Measurements from ENCODE around the gene PEMT.
"Not testable (repeated sequence)": the region's sequence is repeated elsewhere in the genome, so short reads cannot be mapped to it uniquely, and the experiment has no call there.

The PEMT gene, protein sequence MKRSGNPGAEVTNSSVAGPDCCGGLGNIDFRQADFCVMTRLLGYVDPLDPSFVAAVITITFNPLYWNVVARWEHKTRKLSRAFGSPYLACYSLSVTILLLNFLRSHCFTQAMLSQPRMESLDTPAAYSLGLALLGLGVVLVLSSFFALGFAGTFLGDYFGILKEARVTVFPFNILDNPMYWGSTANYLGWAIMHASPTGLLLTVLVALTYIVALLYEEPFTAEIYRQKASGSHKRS

DNA sequence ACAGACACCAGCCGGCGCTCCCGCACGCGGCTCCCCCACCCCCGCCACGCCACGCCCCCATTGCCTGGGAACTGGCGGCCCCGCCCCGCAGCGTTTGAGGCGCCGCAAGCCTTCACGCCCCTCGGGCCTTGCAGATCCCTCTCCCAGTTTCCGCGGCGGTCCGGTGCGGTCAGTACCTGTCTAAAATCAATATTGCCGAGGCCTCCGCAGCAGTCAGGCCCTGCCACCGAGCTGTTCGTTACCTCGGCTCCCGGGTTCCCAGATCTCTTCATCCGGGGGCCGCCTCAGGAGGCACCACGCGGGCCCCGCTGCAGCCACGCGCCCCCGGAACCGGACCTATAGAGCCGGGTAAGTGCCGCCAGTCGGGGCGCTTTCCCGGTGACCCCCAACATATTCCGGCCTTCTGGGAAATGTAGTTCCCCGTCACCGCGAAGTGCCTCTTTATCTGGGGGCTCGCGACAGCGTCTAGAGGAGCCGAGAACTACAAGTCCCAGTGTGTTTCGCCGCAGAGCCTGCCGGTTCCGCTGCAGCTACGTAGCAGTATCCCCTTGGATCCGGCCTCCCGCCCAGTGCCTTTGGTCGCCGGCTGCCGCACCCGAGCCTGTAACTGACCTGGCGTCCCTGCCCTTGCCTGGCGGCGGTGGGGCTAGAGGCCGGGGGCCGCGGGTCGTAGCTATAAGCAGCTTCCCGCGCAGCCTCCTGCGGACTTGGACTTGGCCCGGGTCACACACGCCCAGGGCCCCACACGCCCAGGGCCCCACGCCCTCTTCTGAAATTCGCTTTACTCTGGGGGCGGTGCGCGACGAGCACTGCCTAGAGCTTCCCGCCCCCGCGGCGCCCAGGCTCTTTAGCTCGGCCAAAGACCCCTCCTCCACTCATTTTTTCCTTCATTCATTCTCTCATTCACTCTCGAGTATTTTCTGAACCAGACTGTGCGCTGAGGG is at the start of gene PEMT:
Gene PEMT, minus strand, starts transcription at position 354 of the 944 bp plus-strand sequence. Its CDS starts 82 bp downstream, at position 272.
- peak; percentile 96 for DNase-seq

DNA sequence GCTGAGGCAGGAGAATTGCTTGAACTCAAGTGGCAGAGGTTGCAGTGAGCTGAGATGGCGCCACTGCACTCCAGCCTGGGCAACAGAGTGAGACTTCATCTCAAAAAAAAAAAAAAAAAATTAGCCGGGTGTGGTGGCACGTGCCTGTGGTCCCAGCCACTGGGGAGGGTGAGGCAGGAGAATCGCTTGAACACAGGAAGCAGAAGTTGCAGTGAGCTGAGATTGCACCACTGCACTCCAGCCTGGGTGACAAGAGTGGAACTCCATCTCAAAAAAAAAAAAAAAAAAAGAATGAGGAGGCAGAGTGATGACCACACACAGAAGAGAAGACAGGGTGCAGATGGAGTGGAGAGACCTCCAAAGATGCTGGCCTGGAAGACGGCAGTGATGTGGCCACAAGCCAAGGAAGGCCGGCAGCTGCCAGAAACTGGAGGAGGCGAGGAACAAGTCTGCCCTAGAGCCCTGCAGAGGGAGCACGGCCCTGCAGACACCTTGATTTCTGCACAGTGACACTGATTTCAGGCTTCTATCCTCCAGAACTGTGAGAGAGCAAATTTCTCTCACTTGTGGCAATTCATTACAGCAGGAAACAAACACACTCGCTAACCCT is 48.3 kb upstream of the PEMT start:
- DNase-seq: not testable (repeated sequence)

DNA sequence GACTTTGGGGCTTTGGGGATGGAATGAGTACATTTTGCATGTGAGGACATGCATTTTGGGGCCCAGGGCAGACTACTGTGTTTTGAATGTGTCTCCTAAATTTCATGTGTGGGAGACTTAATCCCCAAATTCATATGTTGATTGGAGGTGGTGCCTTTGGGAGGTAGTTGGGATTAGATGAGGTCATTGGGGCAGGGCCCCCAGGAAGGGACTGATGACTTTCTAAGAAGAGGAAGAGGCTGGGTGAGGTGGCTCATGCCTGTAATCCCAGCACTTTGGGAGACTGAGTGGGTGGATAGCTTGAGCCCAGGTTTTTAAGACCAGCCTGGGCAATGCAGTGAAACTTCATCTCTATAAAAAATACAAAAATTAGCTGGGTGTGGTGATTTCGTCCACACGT is 47.0 kb upstream of the PEMT start:
- DNase-seq: no peak

DNA sequence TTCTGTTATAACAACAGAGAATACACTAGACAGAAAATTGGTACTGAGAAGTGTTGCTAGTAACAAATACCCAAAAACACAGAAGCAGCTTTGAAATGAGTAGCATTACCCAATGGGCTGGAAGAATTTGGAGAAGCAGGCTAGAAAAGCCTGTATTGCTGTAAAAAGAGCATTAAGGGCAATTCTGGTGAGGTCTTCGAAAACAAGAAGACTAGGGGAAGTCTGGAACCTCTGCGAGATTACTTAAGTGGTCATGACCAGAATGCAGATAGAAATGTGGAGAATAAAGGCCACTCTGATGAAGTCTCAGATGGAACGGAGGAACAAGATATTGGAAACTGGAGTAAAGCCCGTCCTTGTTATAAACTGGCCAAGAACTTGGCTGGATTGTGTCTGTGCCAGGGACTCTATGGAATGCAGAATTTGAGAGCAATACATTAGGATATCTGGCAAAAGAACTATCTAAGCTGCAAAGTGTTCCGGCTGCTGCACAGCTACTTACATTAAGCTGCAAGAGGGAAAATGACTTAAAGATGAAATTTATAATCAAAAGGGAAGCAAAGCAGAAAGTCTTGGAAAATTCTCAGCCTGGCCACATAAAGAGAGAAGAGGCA is 44.9 kb upstream of the PEMT start:
- DNase-seq: no peak

DNA sequence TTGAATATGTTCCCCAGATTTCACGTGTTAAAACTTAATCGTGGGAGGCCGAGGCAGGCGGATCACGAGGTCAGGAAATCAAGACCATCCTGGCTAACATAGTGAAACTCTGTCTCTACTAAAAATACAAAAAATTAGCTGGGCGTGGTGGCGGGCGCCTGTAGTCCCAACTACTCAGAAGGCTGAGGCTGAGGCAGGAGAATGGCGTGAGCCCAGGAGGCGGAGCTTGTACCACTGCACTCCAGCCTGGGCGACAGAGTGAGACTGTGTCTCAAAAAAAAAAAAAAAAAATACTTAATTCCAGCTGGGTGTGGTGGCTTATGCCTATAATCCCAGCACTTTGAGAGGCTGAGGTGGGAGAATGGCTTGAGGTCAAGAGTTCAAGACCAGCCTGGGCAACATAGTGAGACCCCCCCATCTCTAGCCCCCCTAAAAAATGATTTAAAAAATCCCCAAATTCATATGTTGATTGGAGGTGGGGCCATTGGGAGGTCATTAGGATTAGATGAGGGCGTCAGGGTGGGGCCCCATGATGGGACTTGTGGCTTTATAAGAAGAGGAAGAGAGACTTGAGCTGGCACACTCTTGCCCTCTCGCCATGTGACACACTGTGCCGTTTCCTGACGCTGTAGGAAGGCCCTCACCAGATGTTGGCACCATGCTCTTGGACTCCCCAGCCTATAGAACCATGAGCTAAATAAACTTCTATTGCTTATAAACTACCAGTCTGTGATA is 44.2 kb upstream of the PEMT start:
- DNase-seq: not testable (repeated sequence)

DNA sequence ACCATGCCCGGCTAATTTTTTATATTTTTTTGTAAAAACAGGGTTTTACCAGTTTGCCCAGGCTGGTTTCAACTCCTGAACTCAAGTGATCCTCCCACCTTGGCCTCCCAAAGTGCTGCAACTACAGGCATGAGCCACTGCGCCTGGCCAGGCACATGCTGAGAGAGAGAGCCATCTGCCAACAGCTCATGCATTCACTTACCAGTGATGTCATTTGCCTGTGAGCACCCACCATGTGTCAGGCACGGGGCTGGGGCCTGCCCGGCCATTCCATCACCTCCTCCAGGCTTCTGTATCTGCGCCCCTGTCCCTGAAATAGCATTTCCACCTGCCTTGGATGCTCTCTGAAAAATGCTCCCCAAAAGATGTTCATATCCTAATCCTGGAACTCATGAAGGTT is 43.6 kb upstream of the PEMT start:
- no peak for DNase-seq

DNA sequence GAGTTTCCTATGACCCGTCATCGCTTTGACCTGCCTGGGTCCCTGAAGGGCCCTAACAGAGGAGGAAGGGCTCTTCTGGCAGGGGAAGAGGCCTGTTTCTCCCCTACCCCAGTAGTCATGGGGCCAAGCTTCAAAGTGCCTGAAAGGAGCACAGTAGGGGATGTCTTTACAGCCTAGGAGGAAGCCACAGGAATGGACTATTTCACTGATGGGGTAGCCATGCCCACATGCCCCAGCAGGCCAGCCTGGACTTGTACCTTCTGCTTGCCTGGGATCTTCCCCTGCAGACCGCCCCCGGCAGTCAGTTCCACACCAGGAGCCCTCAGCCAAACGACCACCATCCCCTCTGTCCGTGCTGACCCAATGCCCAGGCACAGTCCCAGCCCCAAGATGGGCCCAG is 41.8 kb upstream of the PEMT start:
- DNase-seq: no peak

DNA sequence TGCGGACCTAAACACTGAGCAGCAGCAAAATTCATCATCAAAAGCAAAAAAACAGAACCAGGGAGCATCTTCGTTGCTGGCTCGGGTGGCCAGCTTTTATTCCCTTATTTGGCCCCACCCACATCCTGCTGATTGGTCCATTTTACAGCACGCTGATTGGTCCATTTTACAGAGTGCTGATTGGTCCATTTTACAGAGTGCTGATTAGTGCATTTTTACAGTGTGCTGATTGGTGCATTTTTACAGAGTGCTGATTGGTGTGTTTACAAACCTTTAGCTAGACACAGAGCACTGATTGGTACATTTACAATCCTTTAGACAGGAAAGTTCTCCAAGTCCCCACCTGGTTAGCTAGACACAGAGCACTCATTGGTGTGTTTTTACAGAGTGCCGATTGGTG is 41.2 kb upstream of the PEMT start:
- not testable (repeated sequence) for DNase-seq

DNA sequence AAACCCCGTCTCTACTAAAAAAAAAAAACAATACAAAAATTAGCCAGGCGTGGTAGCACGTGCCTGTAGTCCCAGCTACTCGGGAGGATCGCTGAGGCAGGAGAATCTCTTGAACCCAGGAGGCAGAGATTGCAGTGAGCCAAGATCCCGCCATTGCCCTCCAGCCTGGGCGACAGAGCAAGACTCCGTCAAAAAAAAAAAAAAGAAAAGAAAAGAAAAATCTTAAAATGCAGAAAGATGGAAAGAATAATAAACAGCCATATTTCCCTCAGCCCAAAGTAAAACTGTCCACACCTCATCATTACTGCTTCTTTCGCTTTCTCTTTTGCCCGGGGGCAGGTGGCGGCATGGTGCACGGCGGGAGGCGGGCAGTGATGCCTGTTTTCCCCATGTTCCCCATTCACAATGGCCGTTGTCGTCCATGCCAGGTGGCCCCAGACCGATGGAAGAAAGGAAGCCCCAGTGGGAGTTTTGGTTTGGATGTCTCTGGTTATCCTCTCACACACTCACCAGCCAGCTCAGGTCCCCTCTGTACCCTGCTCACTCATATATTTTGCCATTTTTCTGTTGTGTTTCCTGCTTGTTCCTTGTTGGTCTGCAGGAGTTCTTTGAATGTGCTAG is 37.0 kb upstream of the PEMT start:
- no peak for DNase-seq

DNA sequence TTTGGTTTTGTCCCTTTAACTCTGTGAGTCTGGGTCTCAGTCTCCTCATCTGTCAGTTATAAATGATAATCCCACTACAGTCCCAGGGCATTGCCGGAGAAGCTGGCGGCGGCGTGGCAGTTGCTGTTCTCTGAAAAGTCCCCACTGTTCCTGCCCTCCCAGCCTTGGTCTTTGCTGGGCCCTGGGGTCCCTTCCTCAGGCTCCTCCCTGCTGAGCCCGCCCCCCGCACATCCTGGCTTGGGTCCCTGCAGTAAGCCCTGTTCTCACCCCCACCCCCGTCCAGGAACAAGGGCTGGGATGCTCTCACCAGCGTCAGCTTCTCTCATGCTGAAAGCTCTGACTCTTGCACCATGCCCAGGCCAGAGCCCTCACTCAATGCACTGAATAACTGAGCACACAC is 35.3 kb upstream of the PEMT start:
- DNase-seq: no peak

DNA sequence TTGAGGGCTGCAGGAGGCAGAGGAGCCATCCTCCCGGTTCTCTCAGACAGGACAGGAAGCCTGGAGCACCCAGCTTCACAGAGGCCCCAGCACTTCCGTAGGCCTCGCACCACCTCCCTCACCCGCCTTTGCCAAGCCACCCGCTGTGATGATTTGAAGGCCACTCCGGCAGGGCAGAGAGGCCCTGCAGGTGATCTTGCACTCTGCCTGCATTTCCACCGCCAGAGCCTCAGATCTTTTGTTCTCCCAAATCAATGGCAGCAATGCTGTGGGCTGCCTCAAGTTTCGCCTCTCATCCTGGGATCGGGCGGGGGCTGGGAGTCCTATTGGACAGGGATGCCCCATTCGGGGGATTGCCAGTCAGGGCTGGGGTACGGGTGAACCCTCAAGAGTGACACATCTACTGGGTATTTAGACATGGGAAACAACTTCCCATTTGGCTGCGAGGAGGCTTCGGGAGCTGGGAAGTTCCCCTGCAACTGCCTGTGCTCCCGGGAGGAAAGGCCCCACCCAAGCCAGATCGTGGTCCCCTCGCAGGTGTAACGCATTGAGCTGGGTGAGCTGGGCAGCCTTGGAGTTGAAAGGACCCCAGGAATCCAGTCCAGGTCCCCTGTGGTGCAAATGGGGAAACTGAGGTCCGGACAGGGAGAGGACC is 34.8 kb upstream of the PEMT start:
- no peak for DNase-seq

DNA sequence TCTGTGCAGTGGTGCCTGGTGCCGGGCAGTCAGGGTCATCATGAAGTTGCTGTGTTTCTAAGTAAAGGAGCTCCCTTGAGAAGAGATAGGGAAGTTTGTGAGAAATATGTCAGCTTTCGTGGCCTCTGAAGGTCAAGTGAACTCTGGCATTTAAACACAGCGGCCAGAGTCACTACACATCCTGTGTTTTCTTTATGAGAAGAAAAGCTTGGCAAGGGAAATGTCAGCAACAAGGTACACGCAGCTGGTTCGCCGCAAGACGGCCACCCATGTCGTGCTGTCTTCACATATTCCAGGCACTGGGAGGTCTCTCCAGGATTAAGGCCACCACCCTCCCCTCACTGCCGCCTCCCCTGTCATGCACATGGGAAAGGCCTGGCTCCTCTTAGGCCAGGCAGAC is 33.2 kb upstream of the PEMT start:
- DNase-seq: no peak

DNA sequence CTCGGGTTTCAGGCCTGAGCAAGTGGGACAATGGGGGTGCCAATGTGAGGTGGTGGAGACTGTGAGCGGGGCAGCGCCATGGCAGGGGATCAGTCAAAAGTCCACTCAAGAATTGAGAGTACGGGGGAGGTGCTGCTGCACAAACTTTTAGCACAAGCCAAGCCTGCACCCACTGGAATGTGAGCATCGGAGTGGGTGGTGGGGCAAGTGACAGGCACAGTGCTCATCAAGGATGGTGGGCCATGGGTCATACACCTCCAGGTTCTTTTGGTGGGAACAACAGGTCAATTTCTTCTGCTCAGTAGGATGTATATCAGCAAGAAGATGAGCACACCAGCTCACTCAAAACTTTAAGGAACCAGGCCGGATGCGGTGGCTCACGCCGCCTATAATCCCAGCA is 32.4 kb upstream of the PEMT start:
- DNase-seq: no peak

DNA sequence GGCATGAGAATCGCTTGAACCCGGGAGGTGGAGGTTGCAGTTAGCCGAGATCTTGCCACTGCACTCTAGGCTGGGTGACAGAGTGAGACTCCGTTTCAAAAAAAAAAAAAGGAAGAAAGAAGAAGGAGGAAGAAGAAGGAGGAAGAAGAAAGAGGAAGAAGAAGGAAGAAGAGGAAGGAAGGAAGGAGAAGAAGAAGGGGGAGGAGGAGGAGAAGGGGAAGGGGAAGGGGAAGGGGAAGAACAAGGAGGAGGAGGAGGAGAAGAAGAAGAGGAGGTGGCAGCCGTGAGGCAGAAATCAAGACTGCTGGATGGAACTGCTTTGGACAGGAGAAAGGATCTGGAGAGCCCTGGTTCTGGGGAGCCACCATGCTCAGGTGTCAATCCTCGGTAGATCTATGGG is 29.7 kb upstream of the PEMT start:
- no peak for DNase-seq

DNA sequence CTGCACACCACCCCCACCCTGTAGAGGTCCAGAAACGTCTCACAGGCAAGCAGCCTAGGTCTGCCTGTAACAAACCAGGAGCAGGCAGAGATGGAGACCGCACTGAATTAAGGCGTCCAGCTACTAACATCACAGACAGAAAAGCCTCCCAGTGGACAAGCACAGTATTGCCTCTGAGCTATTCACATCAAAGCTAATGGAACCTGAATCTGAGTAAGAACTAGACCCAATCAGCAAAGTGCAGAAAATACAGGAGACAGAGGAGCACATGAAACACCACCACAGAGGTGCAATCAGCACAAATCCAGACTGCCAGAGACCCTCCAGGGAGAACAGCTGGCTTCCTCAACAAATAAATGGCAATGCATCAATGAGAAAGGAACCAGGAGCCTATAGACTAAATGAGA is 22.2 kb upstream of the PEMT start:
- peak; percentile 40 for DNase-seq

DNA sequence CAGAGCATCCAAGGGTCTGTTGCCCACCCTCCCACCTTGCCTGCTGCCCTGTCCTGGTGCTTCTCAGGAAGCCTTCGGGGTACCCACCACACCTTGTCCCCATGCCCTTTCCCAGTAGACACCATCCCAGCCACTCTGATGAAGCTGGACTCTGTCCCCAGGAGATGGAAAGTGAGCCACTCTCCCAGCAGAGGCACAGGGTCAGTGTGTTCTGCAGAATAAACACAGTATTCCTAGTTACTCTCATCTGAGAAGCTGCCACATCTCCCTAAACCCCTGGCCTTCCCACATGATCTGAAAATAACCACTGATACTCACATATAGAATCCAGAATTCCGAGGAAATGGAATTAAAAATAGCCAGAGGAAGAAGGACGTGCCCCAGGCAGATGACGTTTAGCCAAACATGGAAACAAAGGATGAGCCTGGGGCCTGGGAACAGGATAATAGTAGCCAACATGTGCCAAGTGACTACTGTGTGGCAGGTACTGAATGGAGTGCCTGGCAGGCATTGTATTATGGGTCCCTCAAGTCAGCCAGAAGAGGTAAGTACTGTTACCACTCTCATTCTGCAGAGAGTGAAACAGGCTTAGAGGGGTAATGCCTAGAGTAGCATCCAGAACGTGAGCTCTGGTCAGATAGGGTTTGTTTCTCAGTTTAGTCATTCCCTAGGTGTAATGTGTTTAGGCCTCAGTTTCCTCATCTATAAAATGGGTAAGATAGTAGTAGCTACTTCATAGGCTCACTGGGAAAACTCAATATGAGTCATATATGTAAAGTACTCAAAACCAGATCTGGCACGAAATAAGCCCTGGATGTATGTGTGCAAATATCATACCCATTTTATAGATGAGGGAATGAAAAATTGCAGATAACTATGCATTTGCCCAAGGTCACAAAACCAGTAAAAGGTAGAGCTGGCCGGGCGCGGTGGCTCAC is 20.8 kb upstream of the PEMT start:
- no peak for DNase-seq

DNA sequence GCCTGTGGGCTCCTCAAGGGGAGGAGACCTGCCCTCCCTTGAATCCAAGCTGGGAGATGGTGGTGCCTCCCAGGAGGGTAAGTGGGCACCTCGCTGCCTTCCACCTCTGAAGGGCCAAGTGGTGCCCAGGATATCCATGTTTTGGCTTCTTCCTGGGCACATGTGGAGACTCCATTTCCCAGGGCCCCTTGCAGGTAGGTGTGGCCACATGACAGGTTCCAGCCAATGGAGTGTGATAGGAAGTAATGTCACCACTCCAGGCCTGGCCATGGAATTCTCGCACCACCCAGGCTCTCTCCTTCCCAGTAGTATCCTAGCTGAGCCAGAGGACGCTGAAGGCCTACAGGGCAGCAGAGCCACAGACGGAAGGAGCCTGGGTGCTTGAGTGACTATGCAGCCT is 17.6 kb upstream of the PEMT start:
- DNase-seq: no peak

DNA sequence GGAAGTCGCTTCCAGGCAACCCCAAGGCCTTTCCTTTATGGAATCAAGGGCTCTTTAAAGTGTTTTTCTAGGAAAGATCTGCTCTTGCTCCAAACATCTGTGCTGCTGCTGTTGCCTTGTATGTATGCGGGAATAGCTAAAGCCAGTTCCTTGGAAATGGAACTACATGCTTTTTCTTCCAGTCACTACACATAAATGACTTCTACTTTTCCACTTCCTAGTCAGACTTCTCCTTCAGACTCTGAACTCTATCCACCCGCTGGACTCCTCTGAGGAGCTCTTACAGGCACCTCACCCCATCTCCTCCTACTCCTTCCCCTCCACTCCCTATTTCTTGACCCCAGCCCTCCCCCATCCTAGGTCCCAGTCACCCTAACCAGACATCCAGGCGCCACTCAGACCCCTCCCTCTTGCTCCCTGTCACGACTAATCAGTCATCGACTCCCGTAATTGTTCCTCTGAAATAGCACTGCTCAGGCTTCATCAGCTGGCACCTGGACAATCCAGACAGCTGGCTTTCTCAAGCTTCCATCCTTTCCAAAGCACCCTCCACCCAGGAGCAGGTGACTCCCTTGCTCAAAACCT is 15.0 kb upstream of the PEMT start:
- DNase-seq: no peak

DNA sequence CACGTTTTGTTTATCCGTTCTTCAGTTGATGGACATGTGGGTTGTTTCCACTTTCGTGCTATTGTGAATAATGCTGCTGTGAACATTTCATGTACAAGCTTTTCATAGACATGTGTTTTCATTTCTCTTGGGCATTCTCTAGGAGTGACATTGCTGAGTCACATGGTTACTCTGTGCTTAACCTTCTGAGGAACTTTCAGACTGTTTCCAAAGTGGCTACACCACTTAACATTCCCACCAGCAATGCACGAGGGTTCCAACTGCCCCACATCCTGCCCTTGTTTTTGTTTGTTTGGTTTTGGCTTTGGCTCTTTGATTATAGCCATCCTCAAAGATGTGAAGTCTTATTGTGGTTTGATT is 14.2 kb upstream of the PEMT start:
- DNase-seq: no peak

DNA sequence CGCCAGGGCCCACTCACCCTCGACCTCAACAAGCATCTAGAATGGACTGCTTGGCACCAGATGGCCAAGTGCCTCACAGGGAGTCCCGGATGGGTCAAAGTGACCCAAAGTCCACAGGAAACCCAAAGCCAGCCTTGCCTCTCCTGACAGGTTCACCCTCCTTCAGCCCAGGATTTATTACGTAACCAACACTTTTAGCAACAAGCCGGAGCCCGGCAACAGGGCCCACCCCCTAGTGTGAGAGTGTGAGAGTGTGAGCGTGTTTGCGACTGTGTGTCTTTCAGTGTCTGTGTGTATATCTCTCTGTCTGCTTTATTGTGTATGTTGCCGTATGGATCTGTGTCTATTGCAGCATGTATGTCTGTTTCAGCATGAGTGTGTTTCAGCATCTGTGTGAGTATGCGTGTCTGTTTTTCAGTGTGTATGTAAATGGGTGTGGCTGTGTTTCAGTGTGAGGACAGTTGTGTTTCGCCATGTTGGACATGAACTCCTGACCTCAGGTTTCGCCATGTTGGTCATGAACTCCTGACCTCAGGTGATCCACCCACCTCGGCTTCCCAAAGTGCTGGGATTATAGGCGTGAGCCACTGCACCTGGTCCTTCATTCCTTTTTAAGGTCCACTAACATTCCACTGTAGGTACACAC is 13.7 kb upstream of the PEMT start:
- DNase-seq: no peak
